RWPE2 (cell line): ENCODE data around the gene NDNF.

Source experiments
- ATAC-seq: fragments of 200-7000 bp; cut with Tn5 transposase; 3 replicates; pipeline ENCODE4 v1.9.1; 2021; ENCODE audit warnings: low read depth
- DNase-seq: peaks from one replicate; pipeline ENCODE4 v3.0.0-alpha.2; 2020; ENCODE audit warnings: low spot score
- H3K27ac ChIP-seq: fragments of 450-650 bp; 2 replicates; pipeline ENCODE4 v1.5.1; 2017; ENCODE audit warnings: mild to moderate bottlenecking; ENCODE audit not compliant: poor library complexity, severe bottlenecking
- H3K27me3 ChIP-seq: fragments of 250-450 bp; sonication (Bioruptor Pico); 2 replicates; pipeline ENCODE4 v1.5.1; 2021; ENCODE audit warnings: mild to moderate bottlenecking, moderate library complexity; ENCODE audit not compliant: insufficient read depth, poor library complexity, severe bottlenecking
- H3K36me3 ChIP-seq: fragments of 250-450 bp; sonication (Bioruptor Pico); 2 replicates; pipeline ENCODE4 v1.5.1; 2020; ENCODE audit warnings: low read depth, mild to moderate bottlenecking, moderate library complexity
- H3K4me1 ChIP-seq: fragments of 250-450 bp; sonication (Bioruptor Pico); 2 replicates; pipeline ENCODE4 v1.5.1; 2021; ENCODE audit warnings: mild to moderate bottlenecking, moderate library complexity; ENCODE audit not compliant: insufficient read depth, poor library complexity, severe bottlenecking
- H3K4me3 ChIP-seq: fragments of 250-450 bp; sonication (Bioruptor Pico); 2 replicates; pipeline ENCODE4 v1.5.1; 2021; ENCODE audit warnings: mild to moderate bottlenecking, moderate library complexity; ENCODE audit not compliant: severe bottlenecking
- H3K9me3 ChIP-seq: fragments of 250-450 bp; sonication (Bioruptor Pico); 2 replicates; pipeline ENCODE4 v1.5.1; 2021; ENCODE audit warnings: mild to moderate bottlenecking, moderate library complexity; ENCODE audit not compliant: severe bottlenecking
- CTCF ChIP-seq: fragments of 450-650 bp; IDR thresholded peaks from one replicate; pipeline ENCODE4 v1.5.1; 2017; ENCODE audit warnings: mild to moderate bottlenecking, moderate library complexity; ENCODE audit not compliant: poor library complexity, severe bottlenecking

The NDNF gene

GRCh38 chr4:121112530-121112929 is 40.2 kb upstream of the NDNF start:
- no peaks in the 10 kb centered on the region for H3K9me3 ChIP-seq
- no peak for DNase-seq
- peak; percentile 54 for TF ChIP-seq CTCF

GRCh38 chr4:121108557-121108956 is 36.2 kb upstream of the NDNF start:
- no peaks in the 10 kb centered on the region for H3K9me3 ChIP-seq
- no peaks in the 10 kb centered on the region for H3K4me1 ChIP-seq
- no peaks in the 10 kb centered on the region for H3K36me3 ChIP-seq
- ATAC-seq (no peak), DNase-seq (no peak)
- H3K4me3 ChIP-seq: no peak overlapping the region
- no peaks in the 10 kb centered on the region for H3K27me3 ChIP-seq
- no peak for TF ChIP-seq CTCF
- no peak overlapping the region for H3K27ac ChIP-seq

More at GRCh38 chr4:121112530-121112929, 40.2 kb upstream of the NDNF start:
- Histone ChIP-seq H3K27me3 (no peaks in the 10 kb centered on the region), H3K27ac (no peak overlapping the region), H3K36me3 (no peaks in the 10 kb centered on the region), H3K4me1 (no peaks in the 10 kb centered on the region), H3K4me3 (no peak overlapping the region)
- no peak for ATAC-seq

GRCh38 chr4:121107507-121107906 is 35.2 kb upstream of the NDNF start:
- no peak for TF ChIP-seq CTCF
- no peaks in the 10 kb centered on the region for H3K27me3 ChIP-seq
- no peak overlapping the region for H3K27ac ChIP-seq
- DNase-seq: no peak
- H3K4me3 ChIP-seq: no peak overlapping the region
- H3K4me1 ChIP-seq: no peaks in the 10 kb centered on the region
- no peak for ATAC-seq
- no peaks in the 10 kb centered on the region for H3K36me3 ChIP-seq
- H3K9me3 ChIP-seq: no peaks in the 10 kb centered on the region

- Histone ChIP-seq H3K36me3 (no peaks in the 10 kb centered on the region), H3K4me1 (no peaks in the 10 kb centered on the region), H3K27me3 (peaks cover 4% of the 10 kb centered on the region), H3K27ac (no peak overlapping the region), H3K4me3 (no peak overlapping the region), H3K9me3 (no peaks in the 10 kb centered on the region)
- no peak for DNase-seq
- TF ChIP-seq CTCF: no peak
- no peak for ATAC-seq
These were observed 27.9 kb upstream of the NDNF start for GRCh38 chr4:121100093-121100775.

- H3K27me3 ChIP-seq: peaks cover 4% of the 10 kb centered on the region
- no peaks in the 10 kb centered on the region for H3K36me3 ChIP-seq
- no peaks in the 10 kb centered on the region for H3K4me1 ChIP-seq
- H3K4me3 ChIP-seq: no peak overlapping the region
- H3K9me3 ChIP-seq: no peaks in the 10 kb centered on the region
- no peak for TF ChIP-seq CTCF
- ATAC-seq: no peak
- H3K27ac ChIP-seq: no peak overlapping the region
- no peak for DNase-seq
These were observed 25.9 kb upstream of the NDNF start for GRCh38 chr4:121098266-121098665.
